NB4 (cell line): ENCODE results near the gene SPIC.
"Not testable (repeated sequence)": the region's sequence is repeated elsewhere in the genome, so short reads cannot be mapped to it uniquely, and the experiment has no call there.

Experiments
- DNase-seq: peaks from one replicate; pipeline ENCODE4 v3.0.0; 2010; ENCODE audit warnings: low read depth
- H3K4me3 ChIP-seq: one replicate; pipeline ENCODE4 v1.5.1; 2011; ENCODE audit warnings: mild to moderate bottlenecking, low read depth, low read length, moderate library complexity
- CTCF ChIP-seq: IDR thresholded peaks from one replicate; pipeline ENCODE4 v1.5.1; 2012; ENCODE audit warnings: low read depth, low read length
- MAX ChIP-seq: IDR thresholded peaks from 2 replicates; pipeline ENCODE4 v1.6.1; 2011; ENCODE audit warnings: low read depth, low read length
- MYC ChIP-seq: IDR thresholded peaks from 2 replicates; pipeline ENCODE4 v1.6.1; 2011; ENCODE audit warnings: low read depth, low read length
- POLR2A ChIP-seq: IDR thresholded peaks from 2 replicates; pipeline ENCODE4 v1.6.1; 2011; ENCODE audit warnings: mild to moderate bottlenecking; ENCODE audit not compliant: insufficient read length; ENCODE audit errors: extremely low read depth

SPIC gene

GRCh38 chr12:101455685-101456084 is 19.5 kb upstream of the SPIC start:
- TF ChIP-seq MYC, result no peak
- no peak overlapping the region for H3K4me3 ChIP-seq
- no peak for DNase-seq

DNA sequence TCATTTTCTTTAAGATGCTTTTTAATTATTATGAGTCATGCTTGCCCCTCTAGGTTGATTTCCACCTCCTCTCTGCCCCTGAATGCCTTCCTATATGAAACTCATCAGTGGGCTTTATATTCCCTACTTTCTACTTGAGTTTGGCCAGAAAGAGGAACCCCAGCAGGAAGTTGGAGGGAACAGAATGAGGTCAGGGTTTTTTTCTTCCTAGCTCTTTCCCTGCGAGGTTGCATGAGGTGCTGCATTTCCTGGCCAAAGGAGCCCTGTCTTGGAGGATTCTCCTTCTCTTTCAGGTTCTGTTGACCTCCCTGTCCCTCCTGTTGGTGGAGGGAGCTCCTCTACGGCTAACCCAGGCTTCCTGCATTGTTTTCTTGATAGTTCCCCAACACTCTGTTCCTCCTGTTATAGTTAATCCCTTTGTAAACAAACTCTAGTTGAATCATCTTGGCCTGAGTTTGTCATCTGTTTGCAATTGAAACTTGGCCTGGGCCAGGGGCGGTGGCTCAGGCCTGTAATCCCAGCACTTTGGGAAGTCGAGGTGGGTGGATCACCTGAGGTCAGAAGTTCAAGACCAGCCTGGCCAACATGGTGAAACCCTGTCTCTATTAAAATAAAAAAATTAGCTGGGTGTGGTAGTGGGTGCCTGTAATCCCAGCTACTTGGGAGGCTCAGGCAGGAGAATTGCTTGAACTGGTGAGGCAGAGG is 15.3 kb upstream of the SPIC start:
- H3K4me3 ChIP-seq, result no peak overlapping the region
- TF ChIP-seq MYC, result no peak
- no peak for TF ChIP-seq CTCF
- TF ChIP-seq POLR2A, result no peak
- no peak for TF ChIP-seq MAX
- peak; percentile 15 for DNase-seq

- no peak overlapping the region for H3K4me3 ChIP-seq
- no peak for DNase-seq
- no peak for TF ChIP-seq CTCF
- TF ChIP-seq POLR2A, result no peak
- no peak for TF ChIP-seq MAX
These were observed 6.2 kb upstream of the SPIC start for GRCh38 chr12:101468948-101469347.

- TF ChIP-seq MYC (no peak), POLR2A (no peak), CTCF (no peak), MAX (0 out of 2 replicates have a peak, but pooled peaks have one; percentile 5)
- DNase-seq, result peak; percentile 12
- H3K4me3 ChIP-seq, result no peak overlapping the region
These were observed 4.2 kb upstream of the SPIC start for GRCh38 chr12:101470939-101471338.

- H3K4me3 ChIP-seq, DNase-seq: not testable (repeated sequence)
These were observed 3.3 kb upstream of the SPIC start for GRCh38 chr12:101471878-101472277.

DNA sequence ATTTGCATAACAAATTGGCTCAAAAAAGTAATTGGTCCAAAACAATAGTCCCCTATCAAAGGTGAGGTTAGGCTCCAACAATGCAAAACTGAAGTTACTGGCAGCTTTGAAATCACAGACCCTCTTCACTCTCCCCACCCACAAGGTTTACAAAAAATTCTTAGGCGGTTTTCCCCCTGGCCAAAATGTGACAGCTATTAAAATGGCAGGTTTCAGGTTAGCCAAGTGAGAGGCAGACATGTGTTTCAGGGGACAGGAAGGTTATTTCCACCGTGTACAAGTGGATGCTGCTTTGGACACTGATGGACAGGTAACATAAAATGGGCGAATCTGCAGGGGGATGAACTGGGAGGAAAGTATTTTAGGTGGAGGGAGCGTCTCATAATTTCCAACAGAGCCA is 888 bp upstream of the SPIC start:
- no peak for DNase-seq
- H3K4me3 ChIP-seq, result no peak overlapping the region
- TF ChIP-seq MYC (no peak), POLR2A (no peak), CTCF (no peak), MAX (no peak)

GRCh38 chr12:101475751-101476305 is 692 bp downstream of the SPIC start:
- H3K4me3 ChIP-seq, result no peak overlapping the region

More at GRCh38 chr12:101475751-101476305, 692 bp downstream of the SPIC start:
- TF ChIP-seq POLR2A, result no peak
- TF ChIP-seq MAX, result no peak
- TF ChIP-seq CTCF, result no peak
- no peak for TF ChIP-seq MYC
- no peak for DNase-seq
